Measurements from ENCODE around the gene TMCC1.

DNA sequence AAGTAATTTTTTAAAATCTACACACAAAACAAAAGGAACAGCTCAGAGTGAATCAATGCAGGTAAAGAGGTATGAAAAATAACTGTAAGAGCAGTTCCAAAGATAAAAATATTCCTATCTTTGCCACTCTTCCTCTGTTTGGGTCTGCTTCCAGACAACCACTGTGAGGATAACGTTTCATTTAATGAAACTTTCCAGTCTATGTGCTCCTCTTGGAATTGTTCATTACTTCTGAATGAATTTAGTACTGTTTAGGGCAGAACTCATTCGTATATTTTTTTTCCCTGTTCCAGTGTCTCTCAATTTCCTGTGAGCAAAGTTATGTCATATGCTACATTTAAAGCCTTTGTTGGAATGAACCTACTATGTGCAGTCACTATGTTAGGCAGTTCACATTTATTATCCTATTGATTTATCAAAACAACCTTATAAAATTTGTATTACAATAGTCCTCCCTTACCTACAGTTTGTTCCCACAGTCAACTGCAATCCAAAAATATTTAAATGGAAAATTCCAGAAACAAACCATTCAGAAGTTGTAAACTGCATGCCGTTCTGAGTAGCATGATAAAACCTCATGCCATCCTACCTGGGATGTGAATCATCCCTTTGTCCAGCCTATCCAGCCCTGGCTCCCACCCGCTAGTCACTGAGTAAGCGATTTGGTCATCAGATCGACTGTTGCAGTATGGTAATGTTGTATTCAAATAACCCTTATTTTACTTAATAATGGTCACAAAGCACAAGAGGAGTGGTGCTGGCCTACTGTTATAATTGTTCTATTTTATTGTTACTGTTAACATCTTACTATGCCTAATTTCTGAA is 98.1 kb downstream of the TMCC1 start:
- TF ChIP-seq, protein P1, sequence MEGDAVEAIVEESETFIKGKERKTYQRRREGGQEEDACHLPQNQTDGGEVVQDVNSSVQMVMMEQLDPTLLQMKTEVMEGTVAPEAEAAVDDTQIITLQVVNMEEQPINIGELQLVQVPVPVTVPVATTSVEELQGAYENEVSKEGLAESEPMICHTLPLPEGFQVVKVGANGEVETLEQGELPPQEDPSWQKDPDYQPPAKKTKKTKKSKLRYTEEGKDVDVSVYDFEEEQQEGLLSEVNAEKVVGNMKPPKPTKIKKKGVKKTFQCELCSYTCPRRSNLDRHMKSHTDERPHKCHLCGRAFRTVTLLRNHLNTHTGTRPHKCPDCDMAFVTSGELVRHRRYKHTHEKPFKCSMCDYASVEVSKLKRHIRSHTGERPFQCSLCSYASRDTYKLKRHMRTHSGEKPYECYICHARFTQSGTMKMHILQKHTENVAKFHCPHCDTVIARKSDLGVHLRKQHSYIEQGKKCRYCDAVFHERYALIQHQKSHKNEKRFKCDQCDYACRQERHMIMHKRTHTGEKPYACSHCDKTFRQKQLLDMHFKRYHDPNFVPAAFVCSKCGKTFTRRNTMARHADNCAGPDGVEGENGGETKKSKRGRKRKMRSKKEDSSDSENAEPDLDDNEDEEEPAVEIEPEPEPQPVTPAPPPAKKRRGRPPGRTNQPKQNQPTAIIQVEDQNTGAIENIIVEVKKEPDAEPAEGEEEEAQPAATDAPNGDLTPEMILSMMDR (IDR thresholded peaks at IDR 0.05) = no peak
- no peak for TF ChIP-seq POLR2A (IDR thresholded peaks at IDR 0.05)

Measured in right lobe of liver (tissue), 4 donors.